A549 (cell line): ENCODE measurements around the gene RHBG. TPM values are rescaled to one million over a fixed set of nuclear protein-coding genes. Genes with fewer than 3 reads are reported as not detected.

Experiments used
- ATAC-seq, 2 experiments: fragments of 200-7000 bp in 1 of 2; fragments of >200 bp in 1 of 2; cut with Nextera tagmentation in 1 of 2; cut with Tn5 transposase in 1 of 2; 3 replicates each; pipeline versions ENCODE4 v1.8.0 to v1.9.1; 2018 to 2020; ENCODE audit warnings: mild to moderate bottlenecking in 1 of 2, moderate library complexity in 1 of 2
- CTCF ChIA-PET: fragments of 300-600 bp; sonication (Branson Sonifier 250); formaldehyde crosslinking; extraction: SDS; loops from one replicate; lab custom pipeline; 2021; ENCODE audit warnings: antibody characterized with exemption, inconsistent platforms; lab: Yijun Ruan, JAX
- POLR2A ChIA-PET: fragments of 350-600 bp; formaldehyde crosslinking; extraction: SDS; loops from one replicate; lab custom pipeline; 2021; ENCODE audit warnings: antibody characterized with exemption, inconsistent platforms; lab: Yijun Ruan, JAX
- DNase-seq, 2 experiments: peaks; one replicate each; pipeline versions ENCODE4 v3.0.0 to v3.0.0-alpha.2; 2011 to 2016; ENCODE audit warnings: low read depth in 1 of 2, low spot score in 1 of 2
- FAIRE-seq: peaks from 2 replicates; lab custom pipeline; 2011; peaks lifted over from hg19 to GRCh38; lab: Jason Lieb, UNC
- H3K27ac ChIP-seq, 2 experiments: fragments of >200 bp; sonication (Bioruptor Twin); formaldehyde crosslinking; 3 replicates each; pipeline ENCODE4 v1.5.1; 2016 to 2017
- H3K4me1 ChIP-seq: fragments of >200 bp; sonication (Bioruptor Twin); formaldehyde crosslinking; 3 replicates; pipeline ENCODE4 v1.6.1; 2016
- H3K4me2 ChIP-seq: fragments of >200 bp; sonication (Bioruptor Twin); formaldehyde crosslinking; 3 replicates; pipeline ENCODE4 v1.6.1; 2016
- H3K4me3 ChIP-seq: fragments of >200 bp; sonication (Bioruptor Twin); formaldehyde crosslinking; 3 replicates; pipeline ENCODE4 v1.5.1; 2016
- H3K9me3 ChIP-seq: fragments of >200 bp; sonication (Bioruptor Twin); formaldehyde crosslinking; 3 replicates; pipeline ENCODE4 v1.6.1; 2016
- BCL3 ChIP-seq: fragments of >200 bp; sonication (Bioruptor Twin); formaldehyde crosslinking; IDR thresholded peaks from 3 replicates; pipeline ENCODE4 v1.6.1; 2016
- BHLHE40 ChIP-seq: IDR thresholded peaks from 2 replicates; pipeline ENCODE4 v1.6.1; 2012; ENCODE audit warnings: low read depth, low read length, inconsistent platforms
- CBX2 ChIP-seq: fragments of 200-600 bp; sonication (generic); IDR thresholded peaks from 2 replicates; pipeline ENCODE4 v1.6.1; 2016; ENCODE audit warnings: low read depth, mild to moderate bottlenecking, borderline replicate concordance
- E2F6 ChIP-seq: IDR thresholded peaks from 2 replicates; pipeline ENCODE4 v1.6.1; 2012; ENCODE audit warnings: low read depth, borderline replicate concordance
- EP300 ChIP-seq, 2 experiments: fragments of >200 bp; sonication (Bioruptor Twin); formaldehyde crosslinking; IDR thresholded peaks; 2 replicates in 1 of 2; 3 replicates in 1 of 2; pipeline ENCODE4 v1.6.1; 2016 to 2017
- ESRRA ChIP-seq: fragments of 150-350 bp; IDR thresholded peaks from 2 replicates; pipeline ENCODE4 v1.6.1; 2014; ENCODE audit warnings: mild to moderate bottlenecking, low read length, borderline replicate concordance
- FOSB ChIP-seq: fragments of 250-450 bp; sonication (Bioruptor Pico); IDR thresholded peaks from 2 replicates; pipeline ENCODE4 v1.5.0; 2020; ENCODE audit warnings: mild to moderate bottlenecking, moderate library complexity
- FOSL2 ChIP-seq, 2 experiments: fragments of 450-650 bp in 1 of 2; fragments of >200 bp in 1 of 2; sonication (Bioruptor Twin) in 1 of 2; formaldehyde crosslinking; IDR thresholded peaks; 2 replicates each; pipeline versions ENCODE4 v1.5.0 to v1.6.1; 2016 to 2020; ENCODE audit warnings: mild to moderate bottlenecking in 1 of 2, moderate library complexity in 1 of 2
- GATA3 ChIP-seq: IDR thresholded peaks from 2 replicates; pipeline ENCODE4 v1.6.1; 2012; ENCODE audit warnings: borderline replicate concordance
- HES2 ChIP-seq: fragments of >200 bp; sonication (Bioruptor Twin); formaldehyde crosslinking; IDR thresholded peaks from 2 replicates; pipeline ENCODE4 v1.6.1; 2016
- HMGXB4 ChIP-seq: fragments of 250-450 bp; sonication (Bioruptor Pico); IDR thresholded peaks from 2 replicates; pipeline ENCODE4 v1.5.0; 2021; ENCODE audit warnings: mild to moderate bottlenecking, moderate library complexity, borderline replicate concordance
- HOXB5 ChIP-seq: fragments of 250-450 bp; sonication (Bioruptor Pico); IDR thresholded peaks from 2 replicates; pipeline ENCODE4 v1.5.0; 2020; ENCODE audit warnings: mild to moderate bottlenecking, moderate library complexity
- KDM1A ChIP-seq: fragments of 200-600 bp; sonication (generic); IDR thresholded peaks from 2 replicates; pipeline ENCODE4 v1.6.1; 2016; ENCODE audit warnings: low read depth, mild to moderate bottlenecking
- MAX ChIP-seq: IDR thresholded peaks from 2 replicates; pipeline ENCODE4 v1.6.1; 2012
- NFE2L2 ChIP-seq: fragments of 150-350 bp; conservative IDR thresholded peaks from 2 replicates; pipeline ENCODE4 v1.6.1; 2014; ENCODE audit warnings: low read length
- NR3C1 ChIP-seq: fragments of >200 bp; sonication (Bioruptor Twin); formaldehyde crosslinking; IDR thresholded peaks from 3 replicates; pipeline ENCODE4 v1.6.1; 2017
- RAD21 ChIP-seq, 2 experiments: fragments of >200 bp in 1 of 2; sonication (Bioruptor Twin) in 1 of 2; formaldehyde crosslinking in 1 of 2; IDR thresholded peaks in 1 of 2; conservative IDR thresholded peaks in 1 of 2; 2 replicates in 1 of 2; 3 replicates in 1 of 2; pipeline ENCODE4 v1.6.1; 2012 to 2018; ENCODE audit warnings: inconsistent platforms in 1 of 2
- REST ChIP-seq: fragments of 200-600 bp; sonication (generic); IDR thresholded peaks from 2 replicates; pipeline ENCODE4 v1.6.1; 2016; ENCODE audit warnings: antibody characterized with exemption, mild to moderate bottlenecking, moderate library complexity
- RFX5 ChIP-seq: fragments of 450-650 bp; IDR thresholded peaks from 2 replicates; pipeline ENCODE4 v1.7.1; 2014; ENCODE audit warnings: antibody characterized with exemption, mild to moderate bottlenecking, moderate library complexity
- ZNF302 ChIP-seq: fragments of 250-450 bp; sonication (Bioruptor Pico); IDR thresholded peaks from 2 replicates; pipeline ENCODE4 v1.9.0; 2021; ENCODE audit warnings: inconsistent platforms, mild to moderate bottlenecking, moderate library complexity
- WGBS: methylation state at CpG from one replicate; pipeline ENCODE4 v1.1.6; 2017; ENCODE audit errors: missing lambda C conversion rate; 5-methylcytosine and 5-hydroxymethylcytosine counted together
- polyA plus RNA-seq, 4 experiments: library from polyadenylated mRNA; depleted of rRNA in 3 of 4; stranded (reverse); fragments of >200 nt; fragmentation: RNase III in 1 of 4; extraction: RNeasy Plus Mini Kit Qiagen cat#74134 plus additional on column Dnase treatment in 1 of 4; gene quantifications; 2 replicates in 3 of 4; 3 replicates in 1 of 4; pipeline ENCODE4 v1.2.3, GENCODE V29; 2011 to 2017

RHBG gene
- polyA plus RNA-seq, 2 of the 4 experiments (the other 2 are of a cell fraction): 0.06 TPM; not detected in 1

- DNase-seq (peak in 1 of 2 experiments; percentile 52), ATAC-seq (peak in 1 of 2 experiments; percentile 41; a peak in 3 of 6 replicates), FAIRE-seq (no peak)
- TF ChIP-seq REST (no peak), KDM1A (no peak), FOSB (CRISPR knock-in tag) (no peak), NR3C1 (no peak), ESRRA (no peak), E2F6 (peak; percentile 81), RFX5 (no peak), GATA3 (no peak), HOXB5 (CRISPR knock-in tag) (0 out of 2 replicates have a peak, but pooled peaks have one; percentile 29), ZNF302 (CRISPR knock-in tag) (peak; percentile 59; the same call in 1 of the 2 replicates), HMGXB4 (CRISPR knock-in tag) (no peak), HES2 (no peak), CBX2 (no peak), NFE2L2 (no peak), MAX (peak; percentile 38; the same call in 1 of the 2 replicates), EP300 (IDR thresholded peaks at IDR 0.05) (no peak), BHLHE40 (no peak), BCL3 (no peak), FOSL2 (IDR thresholded peaks at IDR 0.05) (no peak), FOSL2 (CRISPR knock-in tag; IDR thresholded peaks at IDR 0.05) (no peak), RAD21 (conservative IDR thresholded peaks at IDR 0.05 in 1 of 2, IDR thresholded peaks at IDR 0.05 in 1 of 2) (no peak)
- ChIA-PET POLR2A (no interaction called here), CTCF (interaction anchor here (0.7 to 31.5 kb wide), 8 partner anchors 11 to 209 kb away, joined by 3 to 543 read pairs (median 6); no protein-coding TSS in a partner anchor)
- H3K27ac ChIP-seq: peak overlapping the region; percentile 49 to 63; a peak in 5 of 6 replicates
- no peak overlapping the region for H3K4me3 ChIP-seq
- no peak overlapping the region for H3K4me2 ChIP-seq
- 86% methylated on average over 10 of the region's 10 CpGs for WGBS
- no peaks in the 10 kb centered on the region for H3K9me3 ChIP-seq
- peaks cover 12% of the 10 kb centered on the region for H3K4me1 ChIP-seq
Measured at GRCh38 chr1:156399355-156400125, 30.5 kb downstream of the RHBG start.
